ENCODE results near the gene CDC20B.

The CDC20B gene, protein sequence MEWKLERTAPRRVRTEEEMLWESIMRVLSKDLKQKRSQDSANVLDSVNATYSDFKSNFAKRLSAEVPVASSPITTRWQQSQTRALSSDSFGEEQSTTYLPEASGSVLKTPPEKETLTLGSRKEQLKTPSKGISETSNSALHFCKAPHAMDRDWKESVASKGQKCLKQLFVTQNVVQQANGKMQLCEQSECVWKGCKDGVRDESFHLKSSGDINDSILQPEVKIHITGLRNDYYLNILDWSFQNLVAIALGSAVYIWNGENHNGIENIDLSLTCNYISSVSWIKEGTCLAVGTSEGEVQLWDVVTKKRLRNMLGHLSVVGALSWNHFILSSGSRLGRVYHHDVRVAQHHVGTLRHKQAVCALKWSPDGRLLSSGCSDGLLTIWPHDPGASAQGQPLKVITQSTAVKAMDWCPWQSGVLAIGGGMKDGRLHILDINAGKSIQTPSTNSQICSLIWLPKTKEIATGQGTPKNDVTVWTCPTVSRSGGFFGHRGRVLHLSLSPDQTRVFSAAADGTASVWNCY

DNA sequence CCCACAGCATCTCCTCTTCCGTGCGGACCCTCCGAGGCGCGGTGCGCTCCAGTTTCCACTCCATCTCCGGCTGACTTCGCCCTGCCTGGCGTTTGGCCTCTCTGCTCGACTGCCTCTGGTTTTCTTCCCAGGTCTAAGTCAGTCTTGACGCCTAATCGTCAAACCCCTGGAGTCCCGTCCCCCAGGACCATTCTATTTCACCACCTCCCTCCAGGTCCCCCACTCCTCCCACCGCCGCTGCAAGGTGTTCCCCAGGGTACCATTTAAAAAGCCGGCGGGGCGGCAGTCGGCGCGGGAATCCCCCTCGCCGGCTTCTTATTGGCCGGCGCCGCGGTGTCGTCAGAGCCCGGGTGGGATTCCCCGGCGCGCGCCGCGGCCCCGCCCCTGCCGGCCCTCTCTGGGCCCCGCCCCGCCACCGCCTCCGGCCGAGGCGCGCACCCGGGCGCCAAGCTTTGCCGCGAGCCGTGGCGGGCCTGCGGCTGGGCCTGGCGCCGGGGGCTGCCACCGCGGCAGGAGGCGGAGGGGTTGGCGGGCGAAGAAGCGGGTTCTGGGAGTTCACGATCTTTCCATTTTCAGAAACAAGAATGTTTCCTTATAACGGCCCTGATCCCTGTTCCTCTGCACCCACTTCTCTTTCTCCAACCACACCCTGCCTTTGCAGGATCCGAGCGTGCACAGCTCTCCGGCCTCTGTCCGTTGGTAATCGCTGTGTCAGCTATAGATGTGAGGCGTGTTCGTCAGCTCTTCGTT lies at the start of gene CDC20B:
Gene CDC20B, minus strand, starts transcription at position 241 of the 750 bp plus-strand sequence. Its CDS starts 177 bp downstream, at position 64.
- peak; percentile 83 for DNase-seq

DNA sequence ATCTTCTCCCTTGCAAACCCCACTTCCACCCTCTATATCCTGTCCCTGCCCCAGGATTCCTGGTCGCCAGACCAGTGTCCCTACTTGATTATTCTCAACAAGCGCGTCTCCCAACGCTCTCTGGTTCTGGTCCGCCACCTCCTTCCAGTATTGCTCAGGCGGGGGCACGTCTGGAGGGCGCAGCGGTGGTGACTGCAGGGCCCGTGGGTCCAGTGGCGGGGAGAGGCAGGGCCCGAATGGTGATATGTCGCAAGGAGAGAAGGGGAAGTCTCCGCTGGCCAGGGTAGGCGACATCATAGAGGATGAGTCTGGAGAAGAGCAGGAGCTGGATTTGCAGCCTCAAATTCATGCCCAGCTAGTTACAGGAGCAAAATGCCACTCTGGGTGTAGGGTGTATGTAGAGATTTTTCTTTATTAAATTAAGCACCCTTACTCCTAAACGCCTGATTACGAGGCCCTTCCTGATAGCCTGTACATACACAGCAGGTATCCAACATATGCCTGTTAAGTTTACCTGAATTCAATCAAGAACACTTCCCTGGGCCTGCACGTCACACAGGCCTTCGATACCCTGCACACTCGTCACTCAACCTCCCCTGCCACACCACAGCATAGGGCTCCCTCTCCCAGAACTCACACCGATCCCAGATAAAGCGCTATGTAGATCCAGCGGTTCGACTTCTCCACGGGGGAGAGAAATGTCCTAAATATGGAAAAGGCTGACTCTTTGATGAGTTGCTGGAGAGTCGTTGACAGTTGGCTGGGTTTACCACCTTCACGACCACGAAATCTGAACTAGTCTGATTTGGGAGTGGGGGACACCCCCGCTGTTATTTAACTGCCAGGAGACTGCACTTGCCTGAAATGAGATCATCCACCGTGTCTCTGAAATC lies 49.4 kb upstream of the CDC20B start:
- DNase-seq: no peak

DNA sequence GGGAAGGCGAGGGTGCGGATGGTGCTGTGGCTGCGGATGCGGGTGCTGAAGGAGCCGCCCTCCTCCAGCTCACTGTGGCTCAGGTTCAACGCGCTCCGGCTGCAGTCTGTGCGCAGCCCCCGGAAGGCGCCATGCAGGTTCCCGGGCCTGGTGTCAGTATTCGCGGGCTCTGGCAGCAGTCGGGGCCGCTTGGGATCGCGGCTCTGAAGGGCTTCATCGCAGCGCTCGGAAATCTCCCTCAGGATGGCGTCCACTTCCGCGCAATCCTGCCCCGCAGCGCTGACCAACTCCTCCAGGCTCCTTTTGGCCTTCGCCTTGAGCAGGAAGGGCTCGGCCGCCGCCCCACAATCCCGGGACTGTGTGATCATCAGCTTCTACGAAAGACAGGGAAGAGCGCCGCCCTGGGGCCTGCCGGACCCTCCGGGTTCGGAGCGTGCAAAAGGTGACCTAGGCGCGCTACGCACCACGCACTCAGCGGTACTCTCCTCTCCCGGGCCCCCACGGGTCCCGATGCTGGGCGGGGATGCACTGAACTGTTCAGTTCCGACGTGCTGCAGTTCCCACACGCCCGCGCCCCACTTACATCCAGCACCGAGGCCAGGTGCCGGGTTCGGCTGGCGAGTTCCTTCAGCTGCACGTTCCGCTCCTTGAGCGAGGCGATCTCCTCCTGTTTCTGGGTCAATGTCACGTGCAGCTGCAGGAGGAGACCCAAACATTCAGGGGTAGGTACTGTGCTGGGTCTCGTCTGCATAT lies 47.6 kb upstream of the CDC20B start:
- DNase-seq: no peak

DNA sequence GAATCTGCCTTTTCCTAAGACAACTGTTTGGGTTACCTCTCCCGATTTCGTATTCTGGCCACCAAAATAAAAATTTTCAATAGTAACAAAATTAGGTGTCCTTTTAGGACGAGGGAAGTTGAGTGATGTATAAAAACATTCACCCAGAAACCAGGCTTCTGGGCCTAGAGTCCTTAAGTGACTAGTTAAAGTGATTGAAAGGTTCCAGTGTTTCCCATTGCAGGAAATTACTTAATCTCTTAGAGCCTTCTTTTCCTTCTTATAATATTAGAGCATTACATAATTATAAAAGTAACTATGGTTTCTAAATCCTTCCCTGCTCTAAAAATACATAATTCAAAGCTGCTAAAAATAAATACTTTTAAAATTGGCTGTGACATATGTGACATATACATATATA lies 46.8 kb upstream of the CDC20B start:
- no peak for DNase-seq

DNA sequence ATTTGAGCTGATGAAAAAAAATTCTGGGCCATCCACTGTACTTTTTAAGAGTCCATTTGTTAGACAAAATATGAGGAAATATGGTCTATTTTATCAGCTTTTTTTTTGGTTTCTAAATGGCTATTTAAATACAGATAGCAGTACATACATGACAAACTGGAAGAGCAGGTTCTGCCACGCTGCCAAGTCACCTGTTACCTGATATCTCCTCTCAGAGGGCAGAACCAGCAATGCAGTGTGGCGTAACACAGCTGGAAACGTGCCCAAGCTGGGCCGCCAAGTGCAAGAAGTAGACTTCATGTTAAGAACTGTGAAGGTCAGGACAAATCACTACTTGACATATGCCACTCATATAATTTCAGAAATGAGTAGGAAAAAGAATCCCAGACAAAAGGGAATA lies 46.0 kb upstream of the CDC20B start:
- no peak for DNase-seq

DNA sequence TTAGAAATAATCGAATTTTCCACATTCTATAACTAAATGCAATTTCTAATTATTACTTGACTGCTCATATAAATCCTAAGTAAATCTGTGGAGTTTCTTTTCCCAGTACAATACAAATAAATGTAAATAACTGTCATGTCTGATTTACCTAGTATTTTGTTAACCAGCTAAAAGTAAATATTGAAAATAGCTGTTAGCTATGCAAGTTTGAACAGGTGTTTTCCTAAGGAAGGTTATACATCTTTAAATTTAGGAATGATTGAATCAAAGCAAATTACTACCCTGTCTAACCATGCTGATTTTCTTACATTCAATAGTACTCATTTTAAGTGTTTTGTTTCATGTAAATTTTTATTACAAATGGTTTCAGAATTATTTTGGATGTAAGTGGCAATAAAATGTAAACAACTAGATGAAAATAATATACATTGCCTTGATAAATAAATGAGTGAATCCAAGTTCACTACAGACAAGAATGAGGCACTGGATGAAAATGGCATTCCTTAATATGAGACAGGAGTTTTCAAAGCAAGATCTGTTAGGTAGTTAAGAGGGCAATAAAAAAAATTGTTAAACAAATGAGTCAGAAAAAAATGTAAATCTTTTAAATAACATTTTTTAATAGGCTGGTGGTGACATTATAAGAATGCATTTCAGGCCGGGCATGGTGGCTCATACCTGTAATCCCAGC lies 38.4 kb upstream of the CDC20B start:
- no peak for DNase-seq

DNA sequence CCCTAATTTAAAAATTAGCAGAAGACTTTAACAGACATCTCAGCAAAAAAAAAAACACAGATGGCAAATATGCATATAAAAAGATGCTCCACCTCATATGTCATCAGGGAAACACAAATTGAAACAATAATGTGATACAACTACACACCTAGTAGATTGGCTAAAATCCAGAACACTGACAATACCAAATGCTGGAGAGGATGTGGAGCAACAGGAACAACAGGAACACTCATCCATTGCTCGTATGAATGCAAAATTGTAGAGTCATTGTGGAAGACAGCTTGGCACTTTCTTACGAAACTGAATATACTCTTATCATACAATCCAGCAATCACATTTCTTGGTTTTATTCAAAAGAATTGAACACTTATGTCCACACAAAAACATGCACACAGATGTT lies 32.0 kb upstream of the CDC20B start:
- no peak for DNase-seq

DNA sequence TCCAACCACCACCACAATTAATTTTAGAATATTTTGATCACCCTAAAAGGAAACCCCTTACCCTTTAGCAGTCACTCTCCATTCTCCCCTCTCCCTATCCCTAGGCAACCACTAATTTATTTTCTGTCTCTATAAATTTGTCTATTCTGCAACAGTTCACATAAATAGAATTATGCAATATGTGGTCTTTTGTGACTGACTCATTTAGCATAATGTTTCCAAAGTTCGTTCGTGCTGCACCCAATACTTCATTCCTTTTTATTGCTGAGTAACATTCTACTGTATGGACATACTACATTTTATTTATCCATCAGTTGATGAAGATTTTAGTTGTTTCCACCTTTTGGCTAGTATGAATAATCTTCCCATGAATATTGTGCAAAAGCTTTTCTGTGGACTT lies 18.2 kb upstream of the CDC20B start:
- DNase-seq: no peak

DNA sequence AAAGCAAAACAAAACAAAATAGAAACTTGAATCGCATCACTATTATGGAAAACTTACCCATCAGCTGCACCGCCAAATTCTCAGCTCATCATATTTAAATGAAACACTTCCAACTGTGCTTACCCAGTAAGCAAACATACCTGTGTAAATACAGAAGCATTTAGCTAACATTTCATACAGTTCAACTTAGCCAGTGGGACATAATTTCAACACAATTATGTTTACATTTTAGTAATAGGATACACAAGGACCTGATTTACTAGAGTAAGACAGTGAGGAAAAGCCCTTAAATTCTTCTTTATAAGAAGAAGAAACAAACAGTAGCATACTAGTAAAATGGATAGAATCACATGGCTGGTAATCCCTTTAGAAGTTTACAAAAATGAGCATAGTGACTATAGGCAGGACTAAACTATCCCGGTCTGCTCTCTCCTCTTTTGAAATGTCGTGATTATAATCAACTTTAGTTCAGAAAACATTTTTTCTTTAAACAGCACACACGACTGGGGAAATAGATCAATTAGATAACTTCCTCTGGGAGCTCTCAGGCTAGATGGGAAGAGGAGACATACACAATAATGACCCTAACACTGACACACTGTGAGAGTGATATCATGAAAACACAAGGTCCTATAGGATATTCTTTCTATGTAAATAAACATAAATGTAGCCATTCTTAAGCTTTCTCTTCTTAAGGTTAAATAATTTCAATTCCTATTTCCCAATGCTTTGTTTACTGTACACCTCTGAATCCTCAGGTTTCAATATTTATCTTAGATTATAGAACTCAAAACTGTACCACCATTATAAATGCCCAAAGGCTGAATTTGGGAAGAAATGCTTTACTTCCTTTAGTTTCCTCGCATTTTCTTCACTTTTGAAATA lies 15.9 kb upstream of the CDC20B start:
- DNase-seq: no peak

DNA sequence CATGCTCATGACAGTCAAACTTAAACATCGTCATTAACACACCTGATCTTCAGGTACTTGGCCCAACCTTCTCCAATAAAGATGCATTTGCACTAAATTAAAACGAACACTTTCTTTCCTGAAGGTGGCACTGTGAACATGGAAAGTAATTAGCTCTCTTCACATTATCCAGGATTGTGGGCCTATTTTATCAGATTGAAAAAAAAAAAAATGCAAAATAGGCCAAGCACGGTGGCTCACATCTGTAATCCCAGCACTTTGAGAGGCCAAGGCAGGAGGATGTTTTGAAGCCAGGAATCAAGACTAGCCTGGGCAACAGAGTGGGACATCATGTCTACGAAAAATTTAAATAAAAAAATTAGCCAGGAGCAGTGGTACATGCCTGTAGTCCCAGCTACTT lies 14.4 kb upstream of the CDC20B start:
- no peak for DNase-seq

DNA sequence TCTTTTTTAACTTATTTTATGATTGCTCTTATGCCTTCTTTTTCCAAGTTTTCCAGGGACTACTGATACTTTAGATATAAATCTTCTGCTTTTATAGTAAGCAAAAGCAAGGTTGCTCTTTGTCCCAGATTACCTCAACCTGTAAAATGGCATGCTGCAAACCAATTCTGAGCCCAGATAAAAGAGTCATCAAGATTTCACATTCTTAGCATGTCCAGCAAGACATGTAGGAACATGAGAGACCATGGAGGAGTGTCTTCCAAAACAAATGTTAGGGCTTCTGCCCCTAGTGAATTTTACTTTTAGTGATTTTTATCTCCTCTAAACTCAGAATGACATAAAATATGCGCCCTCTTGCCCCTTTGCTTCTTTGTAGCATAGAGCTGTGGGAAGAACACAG lies 7.0 kb upstream of the CDC20B start:
- no peak for DNase-seq

DNA sequence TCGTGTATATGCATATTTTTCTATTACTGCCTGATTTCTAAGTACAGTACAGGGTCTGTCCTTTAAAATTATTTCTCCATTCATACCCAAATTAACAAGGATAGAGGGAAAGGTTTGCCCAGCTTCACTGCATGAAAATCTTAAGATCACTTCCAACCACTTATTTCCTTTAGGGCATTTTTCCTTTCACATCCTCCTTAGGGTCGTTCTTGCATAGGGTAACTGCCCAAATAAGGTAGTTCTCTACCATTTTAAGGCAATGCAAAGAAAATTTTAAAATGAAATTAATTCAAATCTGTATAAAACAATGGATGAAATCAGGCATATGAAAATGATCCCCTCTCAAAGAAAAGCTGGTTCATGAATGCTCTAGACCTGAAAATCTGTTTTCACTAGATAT lies 4.1 kb upstream of the CDC20B start:
- DNase-seq: no peak

DNA sequence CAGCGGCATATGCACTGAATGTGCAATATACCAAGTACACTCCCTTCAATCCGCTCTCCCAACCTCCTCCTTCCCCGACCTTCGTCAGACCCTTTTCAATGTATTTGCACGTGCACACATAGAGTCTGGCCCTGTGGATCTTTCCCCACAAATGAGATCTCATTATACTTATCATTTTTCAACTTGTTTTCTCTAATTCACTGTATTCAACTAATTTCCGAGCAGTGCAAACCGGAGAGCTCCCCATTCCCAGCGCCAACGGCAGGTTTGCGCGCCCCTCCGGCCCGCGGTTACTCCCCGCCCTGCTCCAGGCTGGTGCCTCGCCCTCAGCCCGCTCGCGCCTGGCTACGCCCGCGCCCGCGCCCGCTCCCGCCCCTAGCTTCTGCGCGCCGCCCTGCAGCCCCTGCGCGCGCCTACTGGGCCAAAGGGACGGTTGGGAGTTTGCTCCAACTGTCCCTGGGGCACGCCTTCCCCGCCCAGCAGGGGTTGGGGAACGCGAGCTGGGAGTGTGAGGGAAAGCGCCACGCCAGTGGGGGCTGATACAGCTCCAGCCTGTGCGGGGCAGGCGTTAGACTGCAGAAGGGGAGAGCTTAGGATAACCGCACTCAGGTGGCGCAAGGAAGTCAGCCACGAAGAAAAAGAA lies 3.3 kb upstream of the CDC20B start:
- DNase-seq: peak; percentile 68

DNA sequence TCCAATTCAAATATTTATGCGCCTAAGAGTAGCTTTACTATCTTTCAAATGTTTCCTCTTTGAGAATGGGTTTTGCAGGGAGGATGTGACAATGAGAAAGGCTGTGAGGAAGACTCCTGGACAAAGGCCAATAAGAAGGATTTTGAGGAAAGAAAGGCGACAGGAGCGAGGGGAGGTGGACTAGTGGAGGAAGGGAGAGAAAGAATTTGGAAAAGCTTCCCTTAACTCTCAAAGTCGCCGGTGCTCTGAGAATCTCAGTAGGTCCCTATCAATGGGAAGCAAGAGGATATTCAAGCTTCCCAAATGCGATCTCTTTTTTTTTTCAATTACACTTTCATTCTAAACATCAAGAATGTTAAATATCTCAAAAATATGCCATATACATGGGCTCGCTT lies 2.8 kb upstream of the CDC20B start:
- no peak for DNase-seq

DNA sequence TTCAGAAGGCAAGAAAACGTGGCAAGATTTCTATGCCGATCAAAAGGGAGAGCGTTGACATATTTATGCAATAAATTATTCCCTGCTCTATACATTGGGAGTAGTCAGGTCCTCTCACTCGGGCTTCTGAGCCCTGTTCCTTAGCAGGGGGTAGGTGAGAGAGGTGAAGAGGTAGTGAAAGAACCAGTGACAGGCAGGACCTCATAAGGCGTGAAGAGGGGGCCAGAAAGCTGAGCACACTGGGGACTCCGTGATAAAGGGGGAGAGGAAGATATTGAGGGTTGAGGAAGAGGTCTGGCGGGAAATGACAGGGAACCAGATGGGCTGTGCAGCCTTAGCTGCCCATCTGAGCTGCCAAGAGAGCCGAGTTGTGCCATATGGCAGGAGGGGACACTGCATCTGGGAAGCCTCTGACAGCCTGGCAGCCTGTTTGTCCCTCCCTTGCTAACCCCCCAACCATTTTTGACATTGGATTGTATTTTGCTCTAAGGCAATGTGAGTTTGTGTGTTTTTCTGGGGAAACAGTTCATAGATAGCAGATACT lies 782 bp upstream of the CDC20B start:
- no peak for DNase-seq

DNA sequence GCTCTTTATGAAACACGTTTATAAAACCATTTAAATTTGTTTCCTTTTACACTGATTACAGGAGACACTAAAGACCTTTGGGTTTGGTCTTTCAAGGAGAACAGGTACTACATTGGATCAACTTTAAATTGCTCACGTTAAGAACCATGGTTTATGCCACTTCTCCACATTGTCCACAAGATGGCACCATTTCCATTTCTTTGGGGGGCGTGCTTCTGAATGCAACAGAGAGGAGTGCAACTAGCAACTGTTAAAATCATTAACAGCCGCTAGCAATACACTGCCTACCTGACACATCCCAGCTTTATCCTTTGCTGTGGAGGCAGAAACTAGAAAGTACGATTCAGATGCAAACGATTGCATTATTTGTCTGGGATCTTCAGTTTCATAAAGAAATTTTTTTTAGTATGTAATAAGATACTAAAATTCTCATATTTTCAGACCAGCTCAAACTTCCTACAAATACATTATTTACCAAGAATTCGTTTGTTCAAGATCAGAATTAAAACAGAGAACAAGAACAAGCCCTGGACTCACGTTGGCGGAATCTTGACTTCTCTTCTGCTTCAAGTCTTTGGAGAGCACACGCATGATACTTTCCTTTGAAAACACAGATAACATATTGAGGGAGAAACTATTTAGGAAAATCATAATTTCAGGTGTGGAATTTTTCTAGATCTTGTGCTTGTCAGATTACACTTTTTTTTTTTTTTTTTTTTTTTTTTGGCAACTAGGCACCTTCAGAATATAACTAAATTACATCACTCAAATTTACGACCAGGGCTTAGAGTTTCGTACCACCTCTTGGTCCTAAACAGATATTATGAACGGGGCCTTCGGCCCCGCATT lies 702 bp downstream of the CDC20B start:
- DNase-seq: peak; percentile 52

DNA sequence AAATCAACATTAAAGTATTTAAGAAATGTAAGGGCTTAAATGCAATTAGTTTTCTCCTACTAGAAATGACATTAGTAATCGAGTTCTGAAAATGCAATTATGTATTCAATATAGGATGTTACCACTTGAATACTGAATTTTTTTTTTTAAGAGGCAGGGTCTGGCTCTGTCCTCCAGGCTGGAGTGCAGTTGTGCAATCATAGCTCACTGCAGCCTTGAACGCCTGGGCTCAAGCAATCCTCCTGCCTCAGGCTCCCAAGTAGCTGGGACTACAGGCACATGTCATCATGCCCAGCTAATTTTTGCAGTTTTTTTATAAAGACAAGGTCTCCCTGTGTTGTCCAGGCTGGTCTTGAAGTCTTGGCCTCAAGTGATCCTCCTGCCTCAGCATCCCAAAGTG lies 1.5 kb downstream of the CDC20B start:
- no peak for DNase-seq

DNA sequence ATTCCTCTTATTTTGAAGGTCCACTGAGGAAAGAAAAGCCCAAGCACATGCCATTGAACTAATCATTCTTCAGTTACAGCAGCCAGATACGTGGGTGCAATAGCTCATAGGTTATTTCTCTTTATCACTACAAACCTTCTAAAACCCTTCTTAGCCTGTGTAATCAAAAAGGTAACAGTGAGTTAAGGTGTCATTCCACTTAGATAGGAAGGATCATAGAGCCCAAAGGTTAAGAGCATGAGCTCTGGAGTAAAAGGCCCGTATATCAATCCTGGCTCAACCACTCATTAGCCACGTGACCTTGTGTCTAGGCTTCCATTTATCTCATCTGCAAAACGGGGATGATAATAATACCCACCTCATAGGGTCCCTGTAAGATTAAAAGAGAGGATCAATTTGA lies 10.3 kb downstream of the CDC20B start:
- no peak for DNase-seq

All from left hindlimb (tissue), 1 donor.